Neural progenitor cell (in vitro differentiated cells): ENCODE measurements around the gene MKNK2.

ENCODE experiments used
- CTCF ChIP-seq: fragments of 200-600 bp; sonication (generic); IDR thresholded peaks from 2 replicates; pipeline ENCODE4 v1.5.1; 2017; ENCODE audit warnings: antibody characterized with exemption, mild to moderate bottlenecking
- EZH2 ChIP-seq: fragments of 200-600 bp; sonication (generic); IDR thresholded peaks from 2 replicates; pipeline ENCODE4 v1.6.1; 2017; ENCODE audit warnings: antibody characterized with exemption, mild to moderate bottlenecking, moderate library complexity
- EZH2phosphoT487 ChIP-seq: fragments of 200-600 bp; sonication (generic); IDR thresholded peaks from 2 replicates; pipeline ENCODE4 v1.6.1; 2017; ENCODE audit warnings: antibody characterized with exemption

- TF ChIP-seq CTCF = no peak
- no peak for TF ChIP-seq EZH2
- TF ChIP-seq EZH2phosphoT487 = no peak
Observed at GRCh38 chr19:2054763-2055162, 3.7 kb upstream of the MKNK2 start.
